GM12801 (cell line): ENCODE results near the gene PPP1R16B.

ENCODE experiments used
- TF ChIP-seq, protein P1 (sequence below): IDR thresholded peaks from one replicate; pipeline ENCODE4 v1.5.1; 2011; ENCODE audit warnings: control low read depth; ENCODE audit not compliant: insufficient read length; ENCODE audit errors: extremely low read depth

PPP1R16B gene

DNA sequence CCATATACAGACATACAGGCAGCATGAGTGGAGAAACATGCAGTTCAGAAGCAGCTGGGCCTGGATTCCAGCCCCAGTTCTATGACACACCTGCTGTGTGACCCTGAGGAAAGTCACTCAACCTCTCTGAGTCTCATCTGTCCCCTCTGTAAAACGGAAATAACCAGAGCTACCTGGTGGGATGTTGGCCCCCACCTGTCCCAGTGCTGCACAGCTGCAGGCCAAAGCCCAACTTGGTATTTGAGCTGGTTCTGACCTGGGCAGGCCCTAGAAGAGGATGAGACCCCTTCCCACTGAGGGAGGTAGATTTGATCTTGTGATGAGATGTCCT lies 55.5 kb downstream of the PPP1R16B start:
- TF ChIP-seq, protein P1, sequence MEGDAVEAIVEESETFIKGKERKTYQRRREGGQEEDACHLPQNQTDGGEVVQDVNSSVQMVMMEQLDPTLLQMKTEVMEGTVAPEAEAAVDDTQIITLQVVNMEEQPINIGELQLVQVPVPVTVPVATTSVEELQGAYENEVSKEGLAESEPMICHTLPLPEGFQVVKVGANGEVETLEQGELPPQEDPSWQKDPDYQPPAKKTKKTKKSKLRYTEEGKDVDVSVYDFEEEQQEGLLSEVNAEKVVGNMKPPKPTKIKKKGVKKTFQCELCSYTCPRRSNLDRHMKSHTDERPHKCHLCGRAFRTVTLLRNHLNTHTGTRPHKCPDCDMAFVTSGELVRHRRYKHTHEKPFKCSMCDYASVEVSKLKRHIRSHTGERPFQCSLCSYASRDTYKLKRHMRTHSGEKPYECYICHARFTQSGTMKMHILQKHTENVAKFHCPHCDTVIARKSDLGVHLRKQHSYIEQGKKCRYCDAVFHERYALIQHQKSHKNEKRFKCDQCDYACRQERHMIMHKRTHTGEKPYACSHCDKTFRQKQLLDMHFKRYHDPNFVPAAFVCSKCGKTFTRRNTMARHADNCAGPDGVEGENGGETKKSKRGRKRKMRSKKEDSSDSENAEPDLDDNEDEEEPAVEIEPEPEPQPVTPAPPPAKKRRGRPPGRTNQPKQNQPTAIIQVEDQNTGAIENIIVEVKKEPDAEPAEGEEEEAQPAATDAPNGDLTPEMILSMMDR, result no peak

DNA sequence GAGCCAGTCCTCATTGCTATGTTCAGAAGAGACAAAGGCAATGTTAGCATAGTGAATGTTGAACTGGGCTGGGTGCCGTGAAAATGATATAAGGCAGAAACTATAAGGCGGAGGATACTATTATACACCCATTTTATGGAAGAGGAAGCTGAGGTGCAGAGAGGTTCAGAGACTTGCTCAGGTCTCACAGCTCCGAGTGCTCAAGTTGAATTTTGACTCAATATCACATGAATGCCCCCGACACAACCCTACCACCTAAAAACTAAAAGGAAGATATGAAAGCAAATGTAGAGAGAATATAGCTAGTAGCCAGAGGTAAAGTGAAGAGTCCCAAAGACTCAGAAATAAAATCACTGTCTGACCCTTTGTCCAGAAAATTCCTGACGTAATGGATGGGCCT lies 56.7 kb downstream of the PPP1R16B start:
- TF ChIP-seq, protein P1, result no peak

DNA sequence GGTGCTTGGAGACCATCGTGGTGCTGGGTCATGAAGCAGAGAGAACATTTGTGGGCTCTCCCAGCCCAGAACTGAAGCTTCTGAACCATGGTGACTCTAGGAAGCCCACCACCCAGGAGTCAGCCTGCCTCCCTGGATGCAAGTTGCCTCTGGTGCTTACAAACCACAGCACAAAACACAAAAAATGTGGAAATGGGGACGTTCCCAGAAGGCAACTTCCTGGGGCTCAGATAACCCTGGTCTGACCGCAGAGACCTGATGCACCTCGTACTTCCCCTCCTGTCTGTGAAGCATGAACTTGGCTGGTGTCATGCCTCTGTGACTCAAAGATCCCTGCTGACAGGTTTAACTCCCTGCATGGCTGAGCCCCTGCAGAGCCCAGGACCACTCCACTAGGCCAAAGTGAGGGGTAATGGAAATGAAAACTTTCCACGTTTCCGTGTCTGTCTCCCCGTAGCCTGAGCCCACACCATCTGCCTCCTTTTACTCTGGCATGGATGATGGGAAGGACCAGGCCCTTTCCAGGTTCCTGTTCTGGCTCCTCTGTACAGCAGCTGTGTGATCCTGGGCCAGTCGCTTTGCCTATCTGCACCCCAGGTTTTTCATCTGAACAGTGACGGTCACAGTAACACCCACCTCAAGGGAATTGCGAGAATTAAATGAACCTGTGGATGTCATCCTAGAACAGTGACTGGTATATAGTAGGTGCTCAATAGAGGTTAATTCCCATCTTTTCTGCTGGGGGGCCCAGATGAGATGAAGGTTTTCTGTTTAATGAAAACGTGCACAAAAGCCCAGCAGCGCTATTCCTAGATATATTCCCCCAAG lies 57.7 kb downstream of the PPP1R16B start:
- TF ChIP-seq, protein P1, result no peak

DNA sequence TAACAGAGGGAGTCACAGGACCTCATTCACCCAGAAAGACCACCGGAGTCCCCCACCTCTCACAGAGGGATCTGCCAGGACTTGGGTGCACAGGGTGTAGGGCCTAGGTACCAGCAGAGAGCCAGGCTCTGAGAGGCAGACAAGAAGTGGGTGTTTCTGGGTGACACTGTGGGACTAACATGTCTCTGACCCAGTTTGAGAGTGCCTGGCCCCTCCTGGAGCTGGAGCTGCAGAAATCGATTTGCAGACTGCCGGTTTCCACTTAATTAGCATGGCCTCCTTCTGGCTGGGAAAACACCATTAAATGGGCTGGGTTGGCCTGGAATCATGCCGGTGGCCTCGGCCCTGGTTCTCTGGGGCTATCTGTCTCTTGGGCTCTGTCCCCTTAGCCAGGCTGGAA lies 59.2 kb downstream of the PPP1R16B start:
- TF ChIP-seq, protein P1, result no peak

DNA sequence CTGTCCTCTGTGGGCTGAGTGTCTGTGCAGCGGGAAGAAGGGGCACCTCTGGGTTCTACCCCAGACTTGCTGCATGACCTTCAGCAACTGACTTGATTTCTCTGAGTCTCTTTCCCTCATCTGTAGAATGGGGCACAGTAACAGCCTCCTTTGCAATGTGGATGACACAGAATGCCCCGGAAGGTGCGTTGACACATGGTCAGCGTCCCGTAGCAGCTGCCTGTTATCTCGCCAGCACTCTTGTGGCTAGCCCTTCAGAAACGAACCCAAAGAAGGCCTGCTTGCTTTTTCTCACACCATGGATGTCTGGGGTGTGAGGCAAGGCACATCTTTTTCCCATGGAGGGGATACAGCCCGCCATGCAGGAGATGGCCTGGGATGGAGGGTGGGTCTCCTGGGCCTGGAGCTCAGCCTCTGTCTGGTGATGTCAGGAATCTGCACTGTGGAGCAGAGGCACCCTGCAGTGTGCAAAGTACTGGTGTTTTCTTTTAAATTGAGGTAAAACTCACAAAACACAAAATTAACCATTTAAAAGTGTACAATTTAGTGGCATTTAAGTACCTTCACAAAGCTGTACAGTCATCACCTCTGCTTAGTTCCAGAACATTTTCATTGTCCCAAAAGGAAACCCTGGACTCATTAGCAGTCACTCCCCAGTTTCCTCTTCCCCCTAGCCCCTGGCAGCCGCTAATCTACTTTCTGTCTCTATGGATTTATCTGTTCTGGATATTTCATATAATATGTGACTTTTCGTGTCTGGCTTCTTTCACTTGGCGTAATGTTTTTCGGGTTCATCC lies 61.0 kb downstream of the PPP1R16B start:
- TF ChIP-seq, protein P1, result no peak

DNA sequence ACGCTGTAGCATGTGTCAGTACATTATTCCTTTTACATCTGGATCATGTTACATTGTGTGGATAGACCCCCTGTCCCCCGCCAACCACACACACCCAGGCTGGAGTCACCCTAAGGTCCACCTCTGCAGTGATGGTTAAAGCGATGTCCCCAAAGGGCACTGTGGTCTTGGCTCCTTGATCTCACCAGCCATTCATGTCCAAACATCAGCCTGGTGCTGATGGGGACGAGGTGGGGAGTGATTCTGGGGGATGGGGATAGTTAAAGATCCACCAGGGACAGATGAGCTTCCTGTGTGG lies 61.5 kb downstream of the PPP1R16B start:
- TF ChIP-seq, protein P1, result no peak

DNA sequence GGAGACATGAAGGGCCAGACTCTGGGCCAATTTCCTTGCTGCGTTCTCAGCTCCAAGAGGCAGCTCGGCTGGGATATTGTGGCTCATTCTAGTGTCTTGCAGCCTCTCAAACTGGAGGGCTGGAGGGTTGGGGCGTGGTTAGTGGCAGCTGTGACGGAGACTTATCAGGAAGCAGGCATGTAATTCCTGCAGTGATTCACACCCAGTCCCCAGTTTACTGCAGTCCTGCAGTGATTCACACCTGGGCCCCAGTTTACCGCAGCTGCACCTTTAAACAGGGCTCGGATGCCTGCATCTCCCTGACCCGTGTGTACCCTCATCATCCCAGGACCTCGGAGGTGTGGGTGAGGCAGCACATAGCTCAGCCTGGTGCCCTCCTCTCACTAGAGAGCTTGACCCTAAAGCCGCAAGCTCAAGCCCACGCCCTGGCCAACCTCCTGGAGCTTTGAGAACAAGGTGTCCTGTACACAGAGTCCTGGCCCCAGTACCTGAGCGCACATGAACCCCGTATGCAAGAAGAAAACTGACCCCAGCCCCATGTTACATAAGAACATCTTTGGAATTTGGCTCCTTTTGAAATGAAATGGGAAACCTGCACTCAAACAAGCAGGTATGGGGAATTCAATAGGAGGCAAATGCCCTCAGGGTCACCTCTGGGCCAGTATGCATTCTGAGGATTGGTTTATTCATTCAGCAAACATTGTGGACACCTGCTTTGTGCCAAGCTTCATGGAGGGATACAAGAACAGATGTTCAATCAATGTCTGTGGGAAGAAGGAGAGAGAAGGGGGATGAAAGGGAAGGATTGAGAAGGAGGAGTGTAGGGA lies 65.4 kb downstream of the PPP1R16B start:
- TF ChIP-seq, protein P1, result no peak
